Natural killer cell (primary cell): Measurements from ENCODE around the gene HMGA1. TPM values are rescaled to one million over a fixed set of nuclear protein-coding genes. Genes with fewer than 3 reads are reported as not detected.

Experiments used
- ATAC-seq, 3 donors: fragments of 150-1000 bp in 2 of 3; fragments of 200-7000 bp in 1 of 3; cut with Tn5 transposase; 1 replicate in 1 of 3; 2 replicates in 2 of 3; pipeline ENCODE4 v1.10.0; 2021; ENCODE audit warnings: mild to moderate bottlenecking in 2 of 3, moderate library complexity in 2 of 3
- DNase-seq, 2 donors: peaks; one replicate each; pipeline versions ENCODE4 v3.0.0 to v3.0.0-alpha.2; 2013 to 2021; ENCODE audit warnings: mixed read lengths in 1 of 2
- H3K27ac ChIP-seq: one replicate; pipeline ENCODE4 v1.5.1; 2013; ENCODE audit warnings: mild to moderate bottlenecking, low read length
- H3K27me3 ChIP-seq: one replicate; pipeline ENCODE4 v1.6.1; 2013; ENCODE audit warnings: low read length; ENCODE audit not compliant: control insufficient read depth, insufficient read depth
- H3K36me3 ChIP-seq: one replicate; pipeline ENCODE4 v1.6.1; 2013; ENCODE audit warnings: low read length; ENCODE audit not compliant: control insufficient read depth, insufficient read depth
- H3K4me1 ChIP-seq: one replicate; pipeline ENCODE4 v1.6.1; 2013; ENCODE audit warnings: low read length; ENCODE audit not compliant: control insufficient read depth, insufficient read depth
- H3K4me3 ChIP-seq: one replicate; pipeline ENCODE4 v1.5.1; 2013; ENCODE audit warnings: low read length
- H3K9me3 ChIP-seq: one replicate; pipeline ENCODE4 v1.6.1; 2013; ENCODE audit warnings: low read length; ENCODE audit not compliant: control insufficient read depth, insufficient read depth
- H3K27ac Mint-ChIP-seq, 2 donors: one replicate each; pipeline ENCODE4 v1.8.0; 2022; ENCODE audit warnings: mild to moderate bottlenecking in 2 of 2, mixed read lengths in 2 of 2, moderate library complexity in 1 of 2
- H3K27me3 Mint-ChIP-seq, 2 donors: one replicate each; pipeline ENCODE4 v1.8.0; 2022; ENCODE audit warnings: low read depth in 2 of 2, mixed read lengths in 2 of 2
- H3K36me3 Mint-ChIP-seq: one replicate; pipeline ENCODE4 v1.8.0; 2022; ENCODE audit warnings: mixed read lengths
- H3K4me1 Mint-ChIP-seq, 2 donors: one replicate each; pipeline ENCODE4 v1.8.0; 2022; ENCODE audit warnings: mixed read lengths in 2 of 2
- H3K4me3 Mint-ChIP-seq: one replicate; pipeline ENCODE4 v1.8.0; 2022; ENCODE audit warnings: mild to moderate bottlenecking, moderate library complexity, mixed read lengths
- H3K9me3 Mint-ChIP-seq, 2 donors: one replicate each; pipeline ENCODE4 v1.8.0; 2022; ENCODE audit warnings: mixed read lengths in 2 of 2
- CTCF ChIP-seq: fragments of 200-600 bp; IDR thresholded peaks from one replicate; pipeline ENCODE4 v1.8.0; 2022; ENCODE audit warnings: antibody characterized with exemption
- WGBS: methylation state at CpG from one replicate; pipeline ENCODE4 v1.1.7; 2013; ENCODE audit warnings: missing lambda C conversion rate; ENCODE audit not compliant: insufficient coverage; 5-methylcytosine and 5-hydroxymethylcytosine counted together
- intact Hi-C: fragments of 100-400 bp; cut with micrococcal nuclease; formaldehyde crosslinking; loops from one replicate; pipeline ENCODE4 v1.14.2; 2022
- total RNA-seq, 4 donors: library from RNA; stranded (reverse); fragments of 120-200 nt in 1 of 4; gene quantifications; one replicate each; pipeline versions ENCODE4 v1.2.3 to v1.2.4, GENCODE V29; 2013 to 2022

The HMGA1 gene
- total RNA-seq, 3 donors from 2014 or later (not counting 1 experiment from before 2014, with no cell fraction given), result 63.1 to 84.2 (median 77.3) TPM

GRCh38 chr6:34275128-34275804 lies 38.6 kb downstream of the HMGA1 start:
- Histone ChIP-seq H3K27me3 (no peaks in the 10 kb centered on the region), H3K4me1 (peaks cover 11% of the 10 kb centered on the region), H3K27ac (no peak overlapping the region), H3K36me3 (no peaks in the 10 kb centered on the region), H3K4me3 (no peak overlapping the region), H3K9me3 (no peaks in the 10 kb centered on the region)
- no peak overlapping the region for H3K4me3 Mint-ChIP-seq
- 87% methylated on average over 3 of the region's 3 CpGs for WGBS
- peaks cover 0 to 11% of the 10 kb centered on the region in 2 donors for H3K4me1 Mint-ChIP-seq
- TF ChIP-seq CTCF, result no peak
- H3K27ac Mint-ChIP-seq, result no peak overlapping the region
- peak in 1 of 2 donors; percentile 9 for DNase-seq
- no peak for ATAC-seq
- H3K36me3 Mint-ChIP-seq, result no peaks in the 10 kb centered on the region
- H3K27me3 Mint-ChIP-seq, result no peaks in the 10 kb centered on the region
- H3K9me3 Mint-ChIP-seq, result no peaks in the 10 kb centered on the region
- intact Hi-C loops, result no loop called here

GRCh38 chr6:34276191-34276590 lies 39.5 kb downstream of the HMGA1 start:
- no peaks in the 10 kb centered on the region for H3K27me3 ChIP-seq
- Mint-ChIP-seq H3K4me1 (peaks cover 0 to 11% of the 10 kb centered on the region in 2 donors), H3K27ac (no peak overlapping the region), H3K27me3 (no peaks in the 10 kb centered on the region), H3K36me3 (no peaks in the 10 kb centered on the region), H3K4me3 (no peak overlapping the region), H3K9me3 (no peaks in the 10 kb centered on the region)
- 100% methylated on average over 5 of the region's 5 CpGs for WGBS
- no peak for TF ChIP-seq CTCF
- ATAC-seq, result no peak
- no peaks in the 10 kb centered on the region for H3K9me3 ChIP-seq
- H3K36me3 ChIP-seq, result no peaks in the 10 kb centered on the region
- H3K4me3 ChIP-seq, result no peak overlapping the region
- intact Hi-C loops, result no loop called here
- no peak overlapping the region for H3K27ac ChIP-seq
- no peak for DNase-seq
- H3K4me1 ChIP-seq, result peaks cover 11% of the 10 kb centered on the region

GRCh38 chr6:34276881-34277762 lies 40.4 kb downstream of the HMGA1 start:
- WGBS, result 97% methylated on average over 10 of the region's 10 CpGs
- TF ChIP-seq CTCF, result no peak
- peaks cover 0 to 15% of the 10 kb centered on the region in 2 donors for H3K4me1 Mint-ChIP-seq
- no peak for DNase-seq
- no peaks in the 10 kb centered on the region for H3K9me3 Mint-ChIP-seq
- no peaks in the 10 kb centered on the region for H3K27me3 Mint-ChIP-seq
- no peak for ATAC-seq
- H3K4me3 ChIP-seq, result no peak overlapping the region
- intact Hi-C loops, result no loop called here
- H3K4me3 Mint-ChIP-seq, result no peak overlapping the region
- H3K27ac ChIP-seq, result no peak overlapping the region
- H3K9me3 ChIP-seq, result no peaks in the 10 kb centered on the region
- H3K36me3 Mint-ChIP-seq, result no peaks in the 10 kb centered on the region
- H3K27me3 ChIP-seq, result no peaks in the 10 kb centered on the region
- no peak overlapping the region for H3K27ac Mint-ChIP-seq
- H3K4me1 ChIP-seq, result peaks cover 11% of the 10 kb centered on the region
- H3K36me3 ChIP-seq, result no peaks in the 10 kb centered on the region
